Thymus (tissue), 11 donors: ENCODE results near the gene ISOC2. TPM values are rescaled to one million over a fixed set of nuclear protein-coding genes. Genes with fewer than 3 reads are reported as not detected.
"Not testable (repeated sequence)": the region's sequence is repeated elsewhere in the genome, so short reads cannot be mapped to it uniquely, and the experiment has no call there.

ENCODE experiments used
- DNase-seq, 9 donors: peaks; one replicate each; pipeline ENCODE4 v3.0.0-alpha.2; 2013; ENCODE audit warnings: low spot score in 9 of 9, low read depth in 6 of 9, missing footprints in 1 of 9
- H3K27ac ChIP-seq, 2 donors: one replicate each; pipeline ENCODE4 v1.5.1; 2013; ENCODE audit warnings: control low read depth in 1 of 2, low read depth in 1 of 2, low read length in 1 of 2, mild to moderate bottlenecking in 1 of 2, moderate library complexity in 1 of 2
- H3K27me3 ChIP-seq, 2 donors: one replicate each; pipeline ENCODE4 v1.5.1; 2013; ENCODE audit warnings: low read length in 1 of 2; ENCODE audit not compliant: control insufficient read depth in 2 of 2, insufficient read depth in 1 of 2
- H3K36me3 ChIP-seq, 2 donors: one replicate each; pipeline ENCODE4 v1.5.1; 2013; ENCODE audit warnings: low read length in 1 of 2, mild to moderate bottlenecking in 1 of 2, moderate library complexity in 1 of 2; ENCODE audit not compliant: control insufficient read depth in 2 of 2, insufficient read depth in 2 of 2
- H3K4me1 ChIP-seq, 2 donors: one replicate each; pipeline ENCODE4 v1.5.1; 2013; ENCODE audit warnings: low read length in 2 of 2; ENCODE audit not compliant: control insufficient read depth in 2 of 2, insufficient read depth in 2 of 2
- H3K4me3 ChIP-seq, 2 donors: one replicate each; pipeline ENCODE4 v1.5.1; 2013; ENCODE audit warnings: low read length in 2 of 2, control low read depth in 1 of 2, mild to moderate bottlenecking in 1 of 2
- H3K9me3 ChIP-seq, 2 donors: one replicate each; pipeline ENCODE4 v1.5.1; 2013; ENCODE audit warnings: low read length in 1 of 2, mild to moderate bottlenecking in 1 of 2; ENCODE audit not compliant: control insufficient read depth in 2 of 2, insufficient read depth in 1 of 2
- WGBS: extraction: QIAGEN DNeasy Blood & Tissue Kit; methylation state at CpG from one replicate; pipeline ENCODE4 v1.1.7; 2013; 5-methylcytosine and 5-hydroxymethylcytosine counted together
- polyA plus RNA-seq: library from polyadenylated mRNA; stranded (reverse); fragments of 200-250 nt; gene quantifications from one replicate; pipeline ENCODE4 v1.2.3, GENCODE V29; 2013
- total RNA-seq: library from RNA; stranded (reverse); fragments of 120-200 nt; gene quantifications from one replicate; pipeline ENCODE4 v1.2.4, GENCODE V29; 2013
- donor health status: healthy.

ISOC2 gene
- total and polyA plus RNA-seq, 2 donors: 24.8 to 26.4 TPM

GRCh38 chr19:55451163-55451964 lies 10.1 kb downstream of the ISOC2 start:
- peak overlapping the region; percentile 18 to 49 for H3K4me3 ChIP-seq
- no peaks in the 10 kb centered on the region for H3K9me3 ChIP-seq
- H3K27me3 ChIP-seq: peaks cover 32 to 71% of the 10 kb centered on the region in 2 donors
- peaks cover 0 to 4% of the 10 kb centered on the region in 2 donors for H3K36me3 ChIP-seq
- DNase-seq: peak in 1 of 9 donors; percentile 34
- peaks cover 13 to 15% of the 10 kb centered on the region in 2 donors for H3K4me1 ChIP-seq
- no peak overlapping the region for H3K27ac ChIP-seq
- 3% methylated on average over 80 of the region's 80 CpGs for WGBS

- no peak overlapping the region for H3K4me3 ChIP-seq
- DNase-seq: no peak
- no peaks in the 10 kb centered on the region for H3K36me3 ChIP-seq
- H3K27me3 ChIP-seq: peaks cover 45 to 88% of the 10 kb centered on the region in 2 donors
- no peaks in the 10 kb centered on the region for H3K9me3 ChIP-seq
- H3K4me1 ChIP-seq: peaks cover 13 to 15% of the 10 kb centered on the region in 2 donors
- H3K27ac ChIP-seq: no peak overlapping the region
- WGBS: 43% methylated on average over 16 of the region's 16 CpGs
Measured at GRCh38 chr19:55449469-55449868, 12.0 kb downstream of the ISOC2 start.

DNA sequence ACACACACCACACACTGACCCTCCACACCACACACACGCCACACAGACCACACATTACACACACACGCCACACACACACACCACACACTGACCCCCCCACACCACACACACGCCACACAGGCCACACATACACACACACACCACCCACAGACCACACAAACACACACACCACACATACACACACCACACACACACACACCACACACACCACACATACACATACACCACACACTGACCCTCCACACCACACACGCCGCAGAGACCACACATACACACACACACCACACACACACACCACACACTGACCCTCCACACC lies 13.3 kb downstream of the ISOC2 start:
- WGBS: 95% methylated on average over 5 of the region's 5 CpGs
- not testable (repeated sequence) for H3K27ac ChIP-seq, DNase-seq, H3K4me3 ChIP-seq, H3K36me3 ChIP-seq, H3K9me3 ChIP-seq
- Histone ChIP-seq H3K27me3 (peaks cover 55 to 92% of the 10 kb centered on the region in 2 donors), H3K4me1 (peaks cover 16 to 18% of the 10 kb centered on the region in 2 donors)

DNA sequence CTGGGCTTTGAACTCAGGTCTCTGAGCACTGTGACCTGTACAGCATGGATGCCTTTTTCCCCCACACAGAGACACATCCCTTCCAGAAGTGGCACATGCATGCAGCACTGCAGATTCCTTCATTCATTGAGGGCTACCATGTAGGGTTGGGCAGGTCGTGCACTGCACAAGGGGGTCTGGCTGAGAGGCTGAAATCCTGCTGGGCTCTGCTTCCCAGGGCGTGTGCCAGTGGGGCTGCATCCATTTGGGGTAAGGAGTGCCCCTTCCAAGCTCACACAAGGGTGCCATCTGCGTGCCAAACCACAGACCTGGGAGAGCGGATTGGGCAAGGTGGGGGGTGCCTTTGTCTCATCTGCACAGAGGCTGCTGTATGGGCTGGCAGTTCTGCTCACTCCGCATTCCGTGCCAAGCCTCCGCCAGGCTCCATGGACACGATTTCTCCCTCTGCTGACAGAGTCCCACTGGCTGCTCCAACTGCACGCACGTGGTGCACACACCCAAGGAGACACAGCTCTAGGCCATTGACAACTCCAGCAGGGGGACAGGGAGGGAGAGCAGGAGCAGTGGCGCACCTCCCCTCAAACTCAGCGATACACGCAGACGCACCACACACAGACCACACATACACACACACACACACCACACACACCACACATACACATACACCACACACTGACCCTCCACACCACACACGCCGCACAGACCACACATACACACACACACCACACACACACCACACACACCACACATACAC lies 13.8 kb downstream of the ISOC2 start:
- no peak overlapping the region for H3K27ac ChIP-seq
- DNase-seq: no peak
- H3K4me3 ChIP-seq: no peak overlapping the region
- peaks cover 17% of the 10 kb centered on the region in 2 donors for H3K4me1 ChIP-seq
- 49% methylated on average over 16 of the region's 16 CpGs for WGBS
- no peaks in the 10 kb centered on the region for H3K9me3 ChIP-seq
- H3K27me3 ChIP-seq: peaks cover 60 to 92% of the 10 kb centered on the region in 2 donors
- H3K36me3 ChIP-seq: no peaks in the 10 kb centered on the region

GRCh38 chr19:55446060-55446459 lies 15.4 kb downstream of the ISOC2 start:
- 73% methylated on average over 8 of the region's 8 CpGs for WGBS
- Histone ChIP-seq H3K4me1 (peaks cover 8 to 16% of the 10 kb centered on the region in 2 donors), H3K27ac (no peak overlapping the region), H3K27me3 (peaks cover 60 to 91% of the 10 kb centered on the region in 2 donors), H3K4me3 (no peak overlapping the region), H3K9me3 (peaks cover 0 to 4% of the 10 kb centered on the region in 2 donors), H3K36me3 (no peaks in the 10 kb centered on the region)
- no peak for DNase-seq

DNA sequence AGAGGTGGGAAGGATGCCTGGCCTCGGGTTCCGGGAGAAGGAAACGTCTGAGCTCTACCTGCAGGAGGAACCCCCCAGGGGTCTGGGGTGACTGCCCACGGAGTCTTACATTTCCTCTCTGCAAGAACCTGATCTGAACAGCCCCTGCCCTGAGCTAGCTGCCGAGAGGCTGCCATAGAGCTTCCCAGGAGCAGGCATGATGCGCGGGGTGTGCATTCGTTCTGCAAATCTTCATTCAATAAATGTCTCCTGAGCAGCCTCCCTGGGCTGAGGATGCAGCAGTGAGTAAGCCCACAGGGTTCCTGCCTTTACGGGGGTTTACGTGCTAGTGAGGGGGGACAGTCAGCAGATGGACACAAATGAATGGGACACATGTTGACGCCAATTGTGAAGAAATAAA lies 16.8 kb downstream of the ISOC2 start:
- H3K4me1 ChIP-seq: peaks cover 8 to 22% of the 10 kb centered on the region in 2 donors
- peaks cover 0 to 15% of the 10 kb centered on the region in 2 donors for H3K9me3 ChIP-seq
- H3K27me3 ChIP-seq: peaks cover 61 to 92% of the 10 kb centered on the region in 2 donors
- no peak overlapping the region for H3K27ac ChIP-seq
- 49% methylated on average over 11 of the region's 11 CpGs for WGBS
- no peak overlapping the region for H3K4me3 ChIP-seq
- no peaks in the 10 kb centered on the region for H3K36me3 ChIP-seq
- DNase-seq: no peak

- peaks cover 0 to 15% of the 10 kb centered on the region in 2 donors for H3K9me3 ChIP-seq
- peaks cover 8 to 22% of the 10 kb centered on the region in 2 donors for H3K4me1 ChIP-seq
- DNase-seq: no peak
- no peak overlapping the region for H3K4me3 ChIP-seq
- peaks cover 61 to 92% of the 10 kb centered on the region in 2 donors for H3K27me3 ChIP-seq
- H3K27ac ChIP-seq: no peak overlapping the region
- 38% methylated on average over 18 of the region's 18 CpGs for WGBS
- no peaks in the 10 kb centered on the region for H3K36me3 ChIP-seq
Measured at GRCh38 chr19:55443824-55444480, 17.5 kb downstream of the ISOC2 start.

DNA sequence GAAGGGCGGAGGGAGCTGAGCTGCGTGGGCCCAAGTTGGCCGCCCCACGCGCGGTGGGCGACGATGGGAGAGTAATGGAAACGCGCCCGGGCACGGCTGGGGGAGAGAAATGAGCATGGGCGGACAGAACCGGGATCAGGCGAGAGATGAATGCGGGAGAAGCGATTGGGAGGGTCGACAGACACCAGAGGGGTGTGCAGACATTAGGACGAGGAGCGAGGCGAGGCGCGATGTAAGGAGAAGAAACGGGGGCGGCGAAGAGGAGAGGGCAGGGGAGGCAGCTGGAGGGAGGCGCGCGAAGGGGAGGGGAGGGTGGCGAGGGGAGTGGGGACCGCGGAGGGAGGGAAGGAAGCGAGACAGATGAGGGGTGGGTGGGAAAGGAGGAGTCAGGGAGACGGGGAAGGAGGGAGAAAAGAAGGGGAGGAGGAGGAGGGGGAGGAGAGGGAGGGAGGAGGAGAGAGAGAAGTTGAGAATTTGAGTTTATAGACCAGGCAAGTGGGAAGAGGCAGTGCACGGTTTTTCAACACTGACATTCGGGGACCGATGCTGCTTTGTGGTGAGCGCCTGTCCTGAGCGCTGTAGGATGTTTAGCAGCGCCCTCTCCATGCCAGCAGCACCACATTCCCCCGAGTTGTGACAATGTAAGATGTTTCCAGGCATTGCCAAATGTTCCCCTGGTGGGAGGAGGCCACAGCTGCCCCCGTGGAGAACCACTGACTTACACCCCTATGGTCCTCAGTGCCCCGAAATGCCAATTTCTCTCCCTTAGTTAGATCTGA lies 18.2 kb downstream of the ISOC2 start, which contains the start of gene SHISA7:
Gene SHISA7, minus strand, starts transcription at position 256 of the 779 bp plus-strand sequence. CDS start 437 bp downstream, outside the sequence.
- Histone ChIP-seq H3K27ac (no peak within 1 kb of the TSS), H3K27me3 (peaks cover 68 to 97% of the 10 kb centered on the region in 2 donors), H3K4me3 (peak within 1 kb of the TSS in 1 of 2 donors; percentile 26), H3K9me3 (peaks cover 0 to 15% of the 10 kb centered on the region in 2 donors), H3K4me1 (peaks cover 8 to 22% of the 10 kb centered on the region in 2 donors), H3K36me3 (no peaks in the 10 kb centered on the region)
- WGBS: 3% methylated on average over 43 of the region's 43 CpGs
- no peak for DNase-seq
